ENCODE data around the gene NEURL2.

NEURL2 gene

GRCh38 chr20:45841407-45842129 is 49.4 kb downstream of the NEURL2 start:
- DNase-seq (ENCODE audit: low spot score) = no peak

GRCh38 chr20:45840700-45841198 is 50.3 kb downstream of the NEURL2 start:
- no peak for DNase-seq (ENCODE audit: low spot score)

Measured in SW480 (cell line).